Spleen (tissue), 11 donors: ENCODE results near the gene TSHZ2. TPM values are rescaled to one million over a fixed set of nuclear protein-coding genes. Genes with fewer than 3 reads are reported as not detected.

Experiments
- DNase-seq: peaks from one replicate; pipeline ENCODE4 v3.0.0-alpha.2; 2020
- H3K27ac ChIP-seq, 8 donors: fragments of 200-600 bp; sonication (generic) in 7 of 8; 1 replicate in 4 of 8; 2 replicates in 4 of 8; pipeline versions ENCODE4 v1.5.0 to v1.8.0; 2016 to 2021; ENCODE audit warnings: inconsistent platforms in 4 of 8, mild to moderate bottlenecking in 4 of 8, moderate library complexity in 1 of 8
- H3K27me3 ChIP-seq, 7 donors: fragments of 200-600 bp; sonication (generic) in 6 of 7; replicated peaks in 1 of 7; 1 replicate in 4 of 7; 2 replicates in 3 of 7; pipeline versions ENCODE4 v1.5.0 to v1.8.0; 2016 to 2021; ENCODE audit warnings: inconsistent platforms in 3 of 7, mild to moderate bottlenecking in 1 of 7
- H3K36me3 ChIP-seq, 6 donors: fragments of 200-600 bp; sonication (generic) in 5 of 6; 1 replicate in 4 of 6; 2 replicates in 2 of 6; pipeline versions ENCODE4 v1.5.0 to v1.8.0; 2016 to 2021; ENCODE audit warnings: inconsistent platforms in 2 of 6
- H3K4me1 ChIP-seq, 6 donors: fragments of 200-600 bp; sonication (generic) in 5 of 6; 1 replicate in 3 of 6; 2 replicates in 3 of 6; pipeline versions ENCODE4 v1.5.0 to v1.8.0; 2016 to 2021; ENCODE audit warnings: inconsistent platforms in 3 of 6
- H3K4me3 ChIP-seq, 8 donors: fragments of 200-600 bp; sonication (generic) in 7 of 8; 1 replicate in 4 of 8; 2 replicates in 4 of 8; pipeline versions ENCODE4 v1.5.0 to v1.8.0; 2016 to 2021; ENCODE audit warnings: inconsistent platforms in 4 of 8, mild to moderate bottlenecking in 4 of 8, moderate library complexity in 2 of 8
- H3K9me3 ChIP-seq, 8 donors: fragments of 200-600 bp; sonication (generic) in 7 of 8; 1 replicate in 4 of 8; 2 replicates in 4 of 8; pipeline versions ENCODE4 v1.5.0 to v1.8.0; 2016 to 2021; ENCODE audit warnings: inconsistent platforms in 4 of 8
- POLR2A ChIP-seq, 3 donors: fragments of 450-650 bp; IDR thresholded peaks; one replicate each; pipeline ENCODE4 v1.5.1; 2017; ENCODE audit warnings: antibody characterized with exemption in 3 of 3, mild to moderate bottlenecking in 1 of 3
- POLR2AphosphoS5 ChIP-seq, 3 donors: sonication (generic); formaldehyde crosslinking; IDR thresholded peaks; one replicate each; pipeline ENCODE4 v1.5.1; 2017; ENCODE audit warnings: antibody characterized with exemption in 3 of 3
- WGBS, 5 donors: extraction: QIAGEN DNeasy Blood & Tissue Kit in 3 of 5; methylation state at CpG; one replicate each; pipeline versions ENCODE4 v1.1.5 to v1.1.7; 2013 to 2018; 5-methylcytosine and 5-hydroxymethylcytosine counted together
- intact Hi-C: fragments of 100-400 bp; cut with DNase I; formaldehyde crosslinking; loops from one replicate; pipeline ENCODE4 v1.15.0; 2023; ENCODE audit warnings: low total_unique reads
- polyA plus RNA-seq, 3 donors: library from polyadenylated mRNA; stranded (reverse); fragments of 200-250 nt; gene quantifications; one replicate each; pipeline ENCODE4 v1.2.1, GENCODE V29; 2013
- total RNA-seq, 7 donors: library from RNA; depleted of rRNA in 3 of 7; stranded (reverse); fragments of >200 nt in 3 of 7; fragmentation: NEBNext Ultra II Directional in 4 of 7; extraction: Animal tissue kit (Norgen Biotek cat#: 25700) in 4 of 7; gene quantifications; one replicate each; pipeline versions ENCODE4 v1.1.0 to v1.2.1, GENCODE V29; 2016 to 2021
- TF ChIP-seq, protein P1 (sequence below), 11 experiments: fragments of 200-600 bp in 7 of 11; fragments of 450-650 bp in 4 of 11; sonication (generic) in 4 of 11; IDR thresholded peaks in 8 of 11; conservative IDR thresholded peaks in 3 of 11; 1 replicate in 7 of 11; 2 replicates in 4 of 11; pipeline versions ENCODE4 v1.4.0 to v1.8.0; 2016 to 2021; ENCODE audit warnings: antibody characterized with exemption in 11 of 11, inconsistent platforms in 4 of 11, mild to moderate bottlenecking in 1 of 11
- donor health status: healthy with polysubstance abuse.
- donor health status: DM: no; HTN: no; CAD: no; lungs with moderate emphysema.
- donor health status: DM: no; HTN: no; CAD: no.
- donor health status: Bipolar disorder and iron deficiency.
- donor health status: healthy.
- donor health status: DM: no; HTN: no; CAD: no.
- donor health status: DM: yes; HTN: yes; CAD: no.

TSHZ2 gene
- total and polyA plus RNA-seq, 10 donors = 0.86 to 19.2 (median 15.7) TPM

DNA sequence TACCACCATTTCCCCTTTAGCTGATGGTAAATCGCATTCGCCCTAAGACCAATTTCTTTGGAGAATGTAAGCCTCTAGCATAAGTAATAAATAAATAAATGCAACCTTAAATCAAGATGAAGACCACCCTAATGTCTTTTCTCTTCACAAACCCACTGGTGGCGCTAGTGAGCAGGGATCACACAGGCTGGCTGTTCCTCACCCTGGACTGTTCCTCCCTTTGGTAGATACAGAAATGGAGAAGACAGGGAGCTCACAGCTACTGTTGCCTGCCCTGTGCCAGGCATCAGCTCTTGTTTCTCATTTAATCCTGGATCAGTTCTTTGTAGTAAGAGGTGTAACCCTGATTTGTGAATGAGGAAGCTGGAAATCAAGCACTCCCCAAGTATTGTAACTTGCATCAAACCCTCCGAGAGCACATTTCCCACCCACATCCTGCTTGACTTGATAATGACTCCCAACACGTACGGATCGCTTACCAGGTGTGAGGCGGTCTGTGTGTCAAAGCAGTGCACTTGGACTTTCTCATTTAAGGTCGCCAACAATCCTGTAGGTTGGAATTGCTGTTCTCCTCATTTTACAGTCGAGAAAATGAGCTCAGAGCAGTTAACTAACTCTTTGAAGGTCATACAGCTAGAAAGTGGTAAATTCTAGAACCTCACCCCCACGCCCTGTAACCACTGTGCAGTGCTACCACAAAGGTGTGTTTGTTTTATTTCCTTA, 236.1 kb downstream of the TSHZ2 start:
- H3K36me3 ChIP-seq = no peaks in the 10 kb centered on the region
- H3K27me3 ChIP-seq = no peaks in the 10 kb centered on the region
- H3K4me3 ChIP-seq = no peak overlapping the region
- TF ChIP-seq POLR2A (IDR thresholded peaks at IDR 0.05) = no peak
- no peak for TF ChIP-seq POLR2AphosphoS5 (IDR thresholded peaks at IDR 0.05)
- TF ChIP-seq, protein P1, sequence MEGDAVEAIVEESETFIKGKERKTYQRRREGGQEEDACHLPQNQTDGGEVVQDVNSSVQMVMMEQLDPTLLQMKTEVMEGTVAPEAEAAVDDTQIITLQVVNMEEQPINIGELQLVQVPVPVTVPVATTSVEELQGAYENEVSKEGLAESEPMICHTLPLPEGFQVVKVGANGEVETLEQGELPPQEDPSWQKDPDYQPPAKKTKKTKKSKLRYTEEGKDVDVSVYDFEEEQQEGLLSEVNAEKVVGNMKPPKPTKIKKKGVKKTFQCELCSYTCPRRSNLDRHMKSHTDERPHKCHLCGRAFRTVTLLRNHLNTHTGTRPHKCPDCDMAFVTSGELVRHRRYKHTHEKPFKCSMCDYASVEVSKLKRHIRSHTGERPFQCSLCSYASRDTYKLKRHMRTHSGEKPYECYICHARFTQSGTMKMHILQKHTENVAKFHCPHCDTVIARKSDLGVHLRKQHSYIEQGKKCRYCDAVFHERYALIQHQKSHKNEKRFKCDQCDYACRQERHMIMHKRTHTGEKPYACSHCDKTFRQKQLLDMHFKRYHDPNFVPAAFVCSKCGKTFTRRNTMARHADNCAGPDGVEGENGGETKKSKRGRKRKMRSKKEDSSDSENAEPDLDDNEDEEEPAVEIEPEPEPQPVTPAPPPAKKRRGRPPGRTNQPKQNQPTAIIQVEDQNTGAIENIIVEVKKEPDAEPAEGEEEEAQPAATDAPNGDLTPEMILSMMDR (IDR thresholded peaks at IDR 0.05 in 8 of 11, conservative IDR thresholded peaks at IDR 0.05 in 3 of 11) = no peak
- H3K4me1 ChIP-seq = no peaks in the 10 kb centered on the region
- no peaks in the 10 kb centered on the region for H3K9me3 ChIP-seq
- WGBS, 5 donors = 61 to 71% (median 63%) methylated on average over 11 of the region's 11 CpGs
- no peak overlapping the region for H3K27ac ChIP-seq
- intact Hi-C loops = no loop called here
- DNase-seq = no peak

DNA sequence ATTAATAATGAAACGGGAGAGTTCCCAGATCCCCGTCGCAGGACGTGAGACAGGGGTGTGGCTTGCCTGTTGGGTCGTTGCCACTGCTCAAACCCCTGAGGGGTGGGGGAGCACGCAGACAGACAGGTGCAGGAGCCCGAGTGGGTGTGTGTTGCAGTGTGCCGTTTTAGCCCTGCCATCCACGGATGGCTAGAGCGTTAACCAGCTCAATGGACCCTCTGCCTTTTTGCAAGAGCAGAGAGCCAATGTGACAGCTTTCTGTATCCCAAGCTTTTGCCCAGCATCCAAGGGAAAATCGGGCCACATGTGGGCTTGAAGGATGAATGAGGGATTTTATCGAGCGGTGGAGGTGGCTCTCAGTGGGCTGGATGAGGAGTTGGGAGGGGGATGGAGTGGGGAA, 237.9 kb downstream of the TSHZ2 start:
- Histone ChIP-seq H3K4me3 (no peak overlapping the region), H3K36me3 (no peaks in the 10 kb centered on the region), H3K9me3 (no peaks in the 10 kb centered on the region), H3K27ac (no peak overlapping the region), H3K4me1 (peaks cover 0 to 4% (median 0%) of the 10 kb centered on the region in 6 donors), H3K27me3 (no peaks in the 10 kb centered on the region)
- 79 to 91% (median 86%) methylated on average over 13 of the region's 13 CpGs for WGBS, 5 donors
- TF ChIP-seq, protein P1 (IDR thresholded peaks at IDR 0.05 in 8 of 11, conservative IDR thresholded peaks at IDR 0.05 in 3 of 11) = no peak
- TF ChIP-seq POLR2AphosphoS5 (IDR thresholded peaks at IDR 0.05) (no peak), POLR2A (IDR thresholded peaks at IDR 0.05) (no peak)
- intact Hi-C loops = no loop called here
- DNase-seq = no peak

DNA sequence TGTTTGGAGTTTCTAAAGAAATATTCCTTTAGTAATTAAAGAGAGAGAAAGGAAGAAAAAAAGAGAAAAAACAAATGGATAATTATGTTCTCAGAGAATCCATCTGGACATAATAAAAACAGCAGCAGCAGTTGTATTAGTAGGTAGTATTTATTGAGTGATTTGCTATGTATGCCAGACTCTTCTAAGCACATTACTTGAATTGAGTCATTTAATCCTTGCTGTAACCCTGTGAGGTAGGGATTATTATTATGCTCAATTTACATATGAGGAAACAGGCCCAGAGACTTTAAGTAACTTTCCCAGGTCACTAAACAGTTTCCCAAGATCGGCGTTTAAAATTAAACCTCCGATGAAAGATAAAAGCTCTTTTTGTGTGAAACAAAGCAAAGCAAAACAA, 238.8 kb downstream of the TSHZ2 start:
- H3K36me3 ChIP-seq = no peaks in the 10 kb centered on the region
- no peak for DNase-seq
- H3K27ac ChIP-seq = no peak overlapping the region
- WGBS, 5 donors = 89 to 96% (median 90%) methylated on average over 3 of the region's 3 CpGs
- intact Hi-C loops = no loop called here
- no peak overlapping the region for H3K4me3 ChIP-seq
- peaks cover 0 to 7% (median 0%) of the 10 kb centered on the region in 6 donors for H3K4me1 ChIP-seq
- no peaks in the 10 kb centered on the region for H3K27me3 ChIP-seq
- no peaks in the 10 kb centered on the region for H3K9me3 ChIP-seq
- TF ChIP-seq POLR2AphosphoS5 (IDR thresholded peaks at IDR 0.05) (no peak), POLR2A (IDR thresholded peaks at IDR 0.05) (no peak)
- TF ChIP-seq, protein P1 (IDR thresholded peaks at IDR 0.05 in 8 of 11, conservative IDR thresholded peaks at IDR 0.05 in 3 of 11) = no peak

DNA sequence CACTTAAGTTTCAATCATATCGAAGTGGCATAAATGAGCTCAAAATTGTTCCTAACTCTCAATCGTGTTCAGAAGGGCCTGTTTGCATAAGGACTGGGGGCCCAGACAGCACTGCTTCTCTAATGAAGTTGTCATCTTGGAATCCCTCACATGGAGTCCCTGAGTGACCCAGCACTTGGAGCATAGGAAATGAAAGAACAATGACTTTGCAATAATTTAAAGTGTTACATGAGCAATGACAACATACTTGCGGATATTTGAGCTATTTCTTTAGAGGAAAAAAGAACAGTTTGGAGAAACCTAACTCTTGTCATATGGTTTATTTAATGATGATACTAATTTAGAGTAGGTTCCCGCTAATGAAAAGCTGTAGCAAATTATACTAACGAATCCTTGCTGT, 239.9 kb downstream of the TSHZ2 start:
- H3K4me3 ChIP-seq = no peak overlapping the region
- 73 to 81% (median 79%) methylated on average over 5 of the region's 5 CpGs for WGBS, 5 donors
- H3K27ac ChIP-seq = no peak overlapping the region
- TF ChIP-seq POLR2A (IDR thresholded peaks at IDR 0.05) (no peak), POLR2AphosphoS5 (IDR thresholded peaks at IDR 0.05) (no peak)
- TF ChIP-seq, protein P1 (IDR thresholded peaks at IDR 0.05 in 8 of 11, conservative IDR thresholded peaks at IDR 0.05 in 3 of 11) = no peak
- no peaks in the 10 kb centered on the region for H3K9me3 ChIP-seq
- H3K36me3 ChIP-seq = no peaks in the 10 kb centered on the region
- peaks cover 0 to 11% (median 0%) of the 10 kb centered on the region in 7 donors for H3K27me3 ChIP-seq
- H3K4me1 ChIP-seq = peaks cover 0 to 11% (median 7%) of the 10 kb centered on the region in 6 donors
- no peak for DNase-seq
- intact Hi-C loops = no loop called here
